AG10803 (cell line): Measurements from ENCODE around the gene ZNF576.

Source experiments
- DNase-seq: peaks from one replicate; pipeline ENCODE4 v3.0.0; 2010; ENCODE audit warnings: low read depth
- H3K4me3 ChIP-seq: 2 replicates; pipeline ENCODE4 v1.5.1; 2011; ENCODE audit warnings: mild to moderate bottlenecking, low read length, control low read depth
- CTCF ChIP-seq: conservative IDR thresholded peaks from 2 replicates; pipeline ENCODE4 v1.5.1; 2011; ENCODE audit warnings: mild to moderate bottlenecking, low read length, control low read depth, inconsistent platforms

Gene ZNF576

DNA sequence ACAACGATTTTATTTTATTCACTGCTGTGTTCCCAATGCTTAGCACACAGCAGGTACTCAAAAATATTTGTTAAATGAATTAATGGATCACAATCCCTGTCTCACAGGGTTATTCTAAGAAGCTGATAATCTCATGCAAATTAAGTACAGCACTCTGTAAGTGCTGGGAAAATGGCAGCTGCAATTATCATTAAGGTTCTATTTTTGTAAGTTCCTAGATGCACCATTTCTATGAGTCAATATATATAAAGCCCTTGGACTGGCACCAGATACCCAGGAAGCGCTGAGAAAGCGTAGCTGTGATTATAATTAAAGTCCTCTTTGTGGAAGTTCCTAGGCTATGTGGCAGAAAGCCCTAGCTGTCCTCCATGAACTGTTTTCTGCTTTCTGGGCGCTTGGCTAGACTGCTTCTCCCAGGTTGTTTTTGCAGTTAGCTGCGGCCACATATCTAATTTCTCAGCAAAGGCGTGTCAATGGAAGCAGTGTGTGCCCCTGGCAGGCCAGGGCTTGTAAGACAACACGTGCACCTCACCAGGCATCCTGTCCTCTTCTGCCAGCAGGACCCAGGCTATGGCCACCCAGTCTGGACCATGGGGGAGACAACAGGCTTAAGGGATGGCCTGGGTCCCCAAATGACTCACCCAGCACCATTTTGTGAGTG lies 10.3 kb downstream of the ZNF576 start:
- H3K4me3 ChIP-seq = no peak overlapping the region
- no peak for DNase-seq
- TF ChIP-seq CTCF = no peak

DNA sequence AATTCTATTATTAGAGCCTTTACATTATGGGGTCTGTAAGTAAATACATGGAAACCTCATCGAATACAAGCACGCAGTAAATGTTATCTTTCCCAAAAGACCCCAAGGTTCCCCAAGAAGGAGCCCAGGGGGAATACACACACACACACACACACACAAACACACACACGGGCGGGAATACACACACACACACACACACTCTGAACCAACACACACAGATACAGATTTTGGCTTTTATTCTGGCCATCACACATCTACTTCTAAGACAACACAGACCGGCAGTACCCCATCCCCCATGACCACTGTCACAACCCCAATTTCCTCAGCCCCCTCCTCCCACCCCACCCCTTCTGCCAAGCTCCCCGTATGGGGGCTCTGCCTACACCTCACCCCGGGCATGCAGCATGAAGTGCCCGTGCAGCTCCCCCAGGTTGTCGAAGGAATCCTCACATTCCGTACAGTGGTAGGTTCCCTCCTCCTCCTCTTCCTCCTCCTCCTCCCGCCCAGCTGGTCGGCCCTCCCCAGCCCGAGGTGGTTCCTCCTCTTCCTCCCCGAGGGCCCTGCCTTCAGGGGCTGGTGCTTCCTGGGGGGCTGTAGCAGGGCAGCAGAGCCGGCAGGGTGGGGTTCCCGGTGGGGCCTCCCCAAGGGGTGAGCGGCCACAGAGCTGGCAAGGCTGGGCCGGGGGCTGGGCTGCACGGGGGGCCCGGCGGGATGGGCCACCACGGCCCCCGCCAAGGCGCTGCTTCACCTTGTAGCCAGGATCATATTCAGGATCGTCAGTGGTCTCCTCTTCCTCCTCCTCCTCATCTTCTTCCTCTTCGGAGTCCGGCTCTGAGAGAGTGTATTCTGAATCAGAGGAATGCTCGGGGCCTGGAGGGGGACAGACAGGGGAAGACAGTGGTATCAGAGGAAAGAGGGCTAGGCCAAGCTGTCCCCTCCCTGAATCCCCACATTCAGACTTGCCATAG lies 11.1 kb downstream of the ZNF576 start:
- TF ChIP-seq CTCF = no peak
- no peak for DNase-seq
- H3K4me3 ChIP-seq = no peak overlapping the region

- no peak overlapping the region for H3K4me3 ChIP-seq
- no peak for DNase-seq
- TF ChIP-seq CTCF = no peak
Observed at GRCh38 chr19:43609872-43610271, 13.5 kb downstream of the ZNF576 start.

DNA sequence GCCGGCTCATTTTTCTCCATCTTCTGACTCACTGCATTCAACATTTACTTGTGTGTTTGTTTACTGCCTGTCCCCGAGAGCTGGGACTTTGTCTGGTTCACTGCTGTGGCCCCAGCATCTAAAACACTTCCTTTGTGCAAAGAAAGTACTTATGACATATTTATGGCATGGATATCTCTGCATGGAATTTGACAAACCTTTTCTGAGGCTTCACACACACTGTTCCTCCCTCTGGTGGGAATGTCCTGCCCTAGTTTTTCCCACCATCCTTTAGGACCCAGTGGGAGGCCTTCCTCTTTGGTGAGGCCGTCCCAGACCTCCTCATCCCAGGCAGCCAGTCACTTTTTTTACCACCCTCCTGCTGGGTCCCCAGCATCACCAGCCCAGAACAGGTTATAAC lies 14.1 kb downstream of the ZNF576 start:
- TF ChIP-seq CTCF = no peak
- H3K4me3 ChIP-seq = no peak overlapping the region

DNA sequence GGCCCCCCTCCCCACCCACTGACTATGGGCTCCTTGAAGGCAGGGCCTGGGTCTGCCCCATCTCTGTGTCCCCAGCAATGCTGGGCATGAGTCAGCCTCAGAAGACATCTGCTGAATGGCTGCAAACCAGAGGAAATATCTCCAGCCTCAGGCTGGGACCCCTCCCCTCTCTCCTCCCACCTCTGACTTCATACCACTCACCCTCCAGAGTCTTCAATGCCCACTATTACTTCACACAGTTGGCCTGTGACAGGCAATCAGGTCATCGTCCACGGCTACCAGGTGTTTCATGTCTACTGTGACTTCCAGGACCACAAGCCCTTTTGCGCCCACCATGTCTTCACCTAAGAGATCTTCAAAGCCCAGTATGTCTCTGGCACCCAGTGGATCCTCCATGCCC lies 15.4 kb downstream of the ZNF576 start, which contains the start of gene SRRM5:
SRRM5 (plus strand) TSS at position 301 of the 400 bp plus-strand sequence; CDS start at position 335, 34 bp downstream.
- H3K4me3 ChIP-seq = no peak within 1 kb of the TSS
- no peak for TF ChIP-seq CTCF
- no peak for DNase-seq

More for the DNA sequence above, 14.1 kb downstream of the ZNF576 start:
- DNase-seq = no peak

- H3K4me3 ChIP-seq = no peak overlapping the region
- no peak for DNase-seq
- no peak for TF ChIP-seq CTCF
Observed at GRCh38 chr19:43612374-43612773, 16.0 kb downstream of the ZNF576 start.
